A673 (cell line): ENCODE data around the gene CS.

Source experiments
- EZH2 ChIP-seq: fragments of 200-600 bp; sonication (generic); IDR thresholded peaks from 2 replicates; pipeline ENCODE4 v1.6.1; 2017; ENCODE audit warnings: borderline replicate concordance, low read depth, mild to moderate bottlenecking, mixed read lengths, antibody characterized with exemption, low read length; ENCODE audit not compliant: poor library complexity, severe bottlenecking
- TF ChIP-seq, protein P1 (sequence below): fragments of 300-800, 200-600 bp; sonication (generic); conservative IDR thresholded peaks from 2 replicates; pipeline ENCODE4 v1.5.1; 2017; ENCODE audit warnings: low read depth, mild to moderate bottlenecking, antibody characterized with exemption, low read length, moderate library complexity, mixed read lengths

DNA sequence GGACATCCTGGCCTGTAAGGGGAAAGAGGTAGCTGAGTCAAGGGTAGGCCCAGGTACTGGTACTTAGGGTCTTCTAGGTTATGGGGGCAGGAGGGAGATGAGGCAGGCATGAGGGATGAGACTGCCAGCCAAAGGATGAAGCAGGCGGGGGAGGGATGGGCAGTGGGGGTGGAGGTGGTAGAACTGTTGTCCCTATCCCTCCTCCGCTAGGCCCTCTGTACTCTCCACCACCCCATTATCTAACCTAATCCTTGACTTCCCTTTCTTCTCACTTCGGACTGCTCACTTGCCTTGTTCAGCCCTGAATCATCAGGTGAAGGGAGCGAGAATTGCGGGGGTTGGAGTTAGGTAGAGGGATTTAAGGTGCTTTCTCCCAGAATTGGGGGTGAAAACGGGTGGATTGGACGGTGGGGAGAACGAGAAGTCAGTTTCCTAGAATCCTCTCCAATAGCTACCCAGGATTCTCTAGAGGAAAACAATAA lies 33.1 kb upstream of the CS start:
- TF ChIP-seq, protein P1, sequence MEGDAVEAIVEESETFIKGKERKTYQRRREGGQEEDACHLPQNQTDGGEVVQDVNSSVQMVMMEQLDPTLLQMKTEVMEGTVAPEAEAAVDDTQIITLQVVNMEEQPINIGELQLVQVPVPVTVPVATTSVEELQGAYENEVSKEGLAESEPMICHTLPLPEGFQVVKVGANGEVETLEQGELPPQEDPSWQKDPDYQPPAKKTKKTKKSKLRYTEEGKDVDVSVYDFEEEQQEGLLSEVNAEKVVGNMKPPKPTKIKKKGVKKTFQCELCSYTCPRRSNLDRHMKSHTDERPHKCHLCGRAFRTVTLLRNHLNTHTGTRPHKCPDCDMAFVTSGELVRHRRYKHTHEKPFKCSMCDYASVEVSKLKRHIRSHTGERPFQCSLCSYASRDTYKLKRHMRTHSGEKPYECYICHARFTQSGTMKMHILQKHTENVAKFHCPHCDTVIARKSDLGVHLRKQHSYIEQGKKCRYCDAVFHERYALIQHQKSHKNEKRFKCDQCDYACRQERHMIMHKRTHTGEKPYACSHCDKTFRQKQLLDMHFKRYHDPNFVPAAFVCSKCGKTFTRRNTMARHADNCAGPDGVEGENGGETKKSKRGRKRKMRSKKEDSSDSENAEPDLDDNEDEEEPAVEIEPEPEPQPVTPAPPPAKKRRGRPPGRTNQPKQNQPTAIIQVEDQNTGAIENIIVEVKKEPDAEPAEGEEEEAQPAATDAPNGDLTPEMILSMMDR = no peak
- no peak for TF ChIP-seq EZH2
